Esophagus muscularis mucosa (tissue), 3 donors: Measurements from ENCODE around the gene AGPAT4.
"Not testable (repeated sequence)": the region's sequence is repeated elsewhere in the genome, so short reads cannot be mapped to it uniquely, and the experiment has no call there.

ENCODE experiments used
- EP300 ChIP-seq: sonication (generic); formaldehyde crosslinking; IDR thresholded peaks from one replicate; pipeline ENCODE4 v1.6.1; 2017; ENCODE audit warnings: antibody characterized with exemption
- TF ChIP-seq, protein P1 (sequence below), 3 experiments: fragments of 200-600 bp in 2 of 3; fragments of 450-650 bp in 1 of 3; sonication (generic) in 2 of 3; IDR thresholded peaks; one replicate each; pipeline ENCODE4 v1.5.1; 2017 to 2019; ENCODE audit warnings: antibody characterized with exemption in 3 of 3, mild to moderate bottlenecking in 2 of 3, moderate library complexity in 1 of 3

DNA sequence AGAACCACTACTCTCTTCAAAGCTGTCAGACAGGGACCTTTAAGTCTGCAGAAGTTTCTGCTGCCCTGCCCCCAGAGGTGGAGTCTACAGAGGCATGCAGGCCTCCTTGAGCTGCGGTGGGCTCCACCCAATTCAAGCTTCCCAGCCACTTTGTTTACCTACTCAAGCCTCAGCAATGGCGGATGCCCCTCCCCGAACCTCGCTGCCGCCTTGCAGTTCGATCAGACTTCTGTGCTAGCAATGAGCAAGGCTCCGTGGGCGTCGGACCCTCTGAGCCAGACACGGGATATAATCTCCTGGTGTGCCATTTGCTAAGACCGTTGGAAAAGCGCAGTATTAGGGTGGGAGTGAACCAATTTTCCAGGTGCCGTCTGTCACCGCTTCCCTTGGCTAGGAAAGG is 95.7 kb downstream of the AGPAT4 start:
- TF ChIP-seq, protein P1, sequence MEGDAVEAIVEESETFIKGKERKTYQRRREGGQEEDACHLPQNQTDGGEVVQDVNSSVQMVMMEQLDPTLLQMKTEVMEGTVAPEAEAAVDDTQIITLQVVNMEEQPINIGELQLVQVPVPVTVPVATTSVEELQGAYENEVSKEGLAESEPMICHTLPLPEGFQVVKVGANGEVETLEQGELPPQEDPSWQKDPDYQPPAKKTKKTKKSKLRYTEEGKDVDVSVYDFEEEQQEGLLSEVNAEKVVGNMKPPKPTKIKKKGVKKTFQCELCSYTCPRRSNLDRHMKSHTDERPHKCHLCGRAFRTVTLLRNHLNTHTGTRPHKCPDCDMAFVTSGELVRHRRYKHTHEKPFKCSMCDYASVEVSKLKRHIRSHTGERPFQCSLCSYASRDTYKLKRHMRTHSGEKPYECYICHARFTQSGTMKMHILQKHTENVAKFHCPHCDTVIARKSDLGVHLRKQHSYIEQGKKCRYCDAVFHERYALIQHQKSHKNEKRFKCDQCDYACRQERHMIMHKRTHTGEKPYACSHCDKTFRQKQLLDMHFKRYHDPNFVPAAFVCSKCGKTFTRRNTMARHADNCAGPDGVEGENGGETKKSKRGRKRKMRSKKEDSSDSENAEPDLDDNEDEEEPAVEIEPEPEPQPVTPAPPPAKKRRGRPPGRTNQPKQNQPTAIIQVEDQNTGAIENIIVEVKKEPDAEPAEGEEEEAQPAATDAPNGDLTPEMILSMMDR (IDR thresholded peaks at IDR 0.05) = not testable (repeated sequence)
- TF ChIP-seq EP300 = not testable (repeated sequence)
